AG08396 (cell line): ENCODE measurements around the gene TMEM120B.

ENCODE experiments used
- DNase-seq: peaks from one replicate; pipeline ENCODE4 v3.0.0; 2012; ENCODE audit warnings: low spot score, mixed read lengths

Gene TMEM120B

GRCh38 chr12:121819212-121819949 is 106.8 kb downstream of the TMEM120B start:
- DNase-seq = no peak

GRCh38 chr12:121820056-121820455 is 107.5 kb downstream of the TMEM120B start:
- no peak for DNase-seq

GRCh38 chr12:121822393-121823100 is 110.0 kb downstream of the TMEM120B start:
- no peak for DNase-seq

GRCh38 chr12:121823101-121823726 is 110.7 kb downstream of the TMEM120B start:
- DNase-seq = no peak

GRCh38 chr12:121823727-121824115 is 111.2 kb downstream of the TMEM120B start:
- no peak for DNase-seq

- no peak for DNase-seq
Observed at GRCh38 chr12:121825041-121825523, 112.5 kb downstream of the TMEM120B start.

- DNase-seq = no peak
Observed at GRCh38 chr12:121826318-121827150, 114.0 kb downstream of the TMEM120B start.

- no peak for DNase-seq
Observed at GRCh38 chr12:121827351-121828099, 115.0 kb downstream of the TMEM120B start.

- DNase-seq = no peak
Observed at GRCh38 chr12:121828306-121828705, 115.8 kb downstream of the TMEM120B start.

- no peak for DNase-seq
Observed at GRCh38 chr12:121828826-121829225, 116.3 kb downstream of the TMEM120B start.

- no peak for DNase-seq
Observed at GRCh38 chr12:121829250-121829918, 116.8 kb downstream of the TMEM120B start.

- no peak for DNase-seq
Observed at GRCh38 chr12:121830134-121830533, 117.6 kb downstream of the TMEM120B start.

- no peak for DNase-seq
Observed at GRCh38 chr12:121830588-121831265, 118.2 kb downstream of the TMEM120B start.
